ENCODE results near the gene PLEKHH2. TPM values are rescaled to one million over a fixed set of nuclear protein-coding genes. Genes with fewer than 3 reads are reported as not detected.

Gene PLEKHH2
- total and polyA plus RNA-seq, 2 experiments from 2014 or later, result 1.1 to 2.2 TPM

DNA sequence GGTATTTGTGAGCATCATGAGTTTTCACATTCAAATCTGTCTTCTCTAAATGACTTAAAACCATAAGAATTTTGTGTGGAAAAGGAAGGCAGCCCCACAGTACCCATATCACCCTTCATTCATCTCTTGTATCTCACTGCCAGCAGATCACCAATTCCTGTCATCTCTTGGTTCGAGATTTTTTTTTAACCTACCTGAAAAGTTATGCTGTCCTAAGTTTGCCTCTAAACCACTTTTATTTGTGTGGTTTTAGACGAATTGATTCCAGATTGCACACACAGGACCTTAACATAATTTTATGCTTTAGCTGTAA is 169.6 kb downstream of the PLEKHH2 start:
- H4K20me1 ChIP-seq (ENCODE audit: insufficient read depth), result no peaks in the 10 kb centered on the region
- H3K9me2 ChIP-seq (ENCODE audit: insufficient read depth), result no peaks in the 10 kb centered on the region
- H2AFZ ChIP-seq, result no peak overlapping the region
- 88 to 89% methylated on average over 2 of the region's 2 CpGs for WGBS, 2 experiments (ENCODE audit: low coverage in 1 of 2, low lambda C conversion rate in 2 of 2, missing lambda C conversion rate in 2 of 2)
- no peak overlapping the region for H3K27ac ChIP-seq
- H3F3A ChIP-seq (ENCODE audit: insufficient read depth), result no peaks in the 10 kb centered on the region
- no peak for DNase-seq
- in situ Hi-C loops (cut with MboI), result no loop called here
- no peak overlapping the region for H3K9ac ChIP-seq
- no peaks in the 10 kb centered on the region for H3K27me3 ChIP-seq (replicated peaks; ENCODE audit: insufficient read depth)
- TF ChIP-seq EZH2 (IDR thresholded peaks at IDR 0.05; ENCODE audit: insufficient read depth, poor library complexity, severe bottlenecking) (no peak), EZH2phosphoT487 (IDR thresholded peaks at IDR 0.05; ENCODE audit: insufficient read depth, low read depth) (no peak)
- H3K4me2 ChIP-seq (ENCODE audit: unreplicated experiment), result no peak overlapping the region
- H3K9me3 ChIP-seq (ENCODE audit: low read depth), result no peaks in the 10 kb centered on the region
- H3K4me3 ChIP-seq, result no peak overlapping the region
- H3K36me3 ChIP-seq (ENCODE audit: low read depth), result no peaks in the 10 kb centered on the region
- no peaks in the 10 kb centered on the region for H3K79me2 ChIP-seq (ENCODE audit: insufficient read depth)
- no peaks in the 10 kb centered on the region for H3K4me1 ChIP-seq (ENCODE audit: insufficient read depth)

DNA sequence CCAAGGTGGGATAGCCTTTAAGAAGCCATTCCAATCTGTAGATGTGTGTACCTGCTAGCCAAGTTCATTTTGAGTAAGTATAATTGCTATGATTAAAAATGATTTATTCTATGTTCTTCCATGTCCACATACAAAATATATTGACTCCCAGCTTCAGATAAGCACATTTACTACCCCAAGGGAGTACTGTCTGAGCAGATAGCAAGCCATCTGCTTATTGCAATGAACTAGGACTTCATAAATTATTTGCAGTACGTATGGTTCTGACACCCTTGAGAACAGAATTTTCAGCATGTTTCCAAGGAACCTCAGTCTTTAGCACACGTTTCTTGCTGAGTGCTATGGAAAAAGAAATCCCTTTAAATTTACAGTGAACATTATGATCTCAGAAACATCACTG is 173.4 kb downstream of the PLEKHH2 start:
- Histone ChIP-seq H3K4me3 (no peak overlapping the region), H3F3A (ENCODE audit: insufficient read depth) (no peaks in the 10 kb centered on the region), H3K27ac (no peak overlapping the region), H3K9ac (no peak overlapping the region), H3K9me3 (ENCODE audit: low read depth) (no peaks in the 10 kb centered on the region), H3K4me1 (ENCODE audit: insufficient read depth) (no peaks in the 10 kb centered on the region), H2AFZ (no peak overlapping the region), H3K4me2 (ENCODE audit: unreplicated experiment) (no peak overlapping the region), H3K36me3 (ENCODE audit: low read depth) (no peaks in the 10 kb centered on the region), H3K79me2 (ENCODE audit: insufficient read depth) (no peaks in the 10 kb centered on the region), H4K20me1 (ENCODE audit: insufficient read depth) (no peaks in the 10 kb centered on the region), H3K27me3 (replicated peaks; ENCODE audit: insufficient read depth) (no peaks in the 10 kb centered on the region), H3K9me2 (ENCODE audit: insufficient read depth) (no peaks in the 10 kb centered on the region)
- in situ Hi-C loops (cut with MboI), result no loop called here
- TF ChIP-seq EZH2 (IDR thresholded peaks at IDR 0.05; ENCODE audit: insufficient read depth, poor library complexity, severe bottlenecking) (no peak), EZH2phosphoT487 (IDR thresholded peaks at IDR 0.05; ENCODE audit: insufficient read depth, low read depth) (no peak)
- DNase-seq, result no peak
- 49 to 52% methylated on average over 2 of the region's 2 CpGs for WGBS, 2 experiments (ENCODE audit: low coverage in 1 of 2, low lambda C conversion rate in 2 of 2, missing lambda C conversion rate in 2 of 2)

DNA sequence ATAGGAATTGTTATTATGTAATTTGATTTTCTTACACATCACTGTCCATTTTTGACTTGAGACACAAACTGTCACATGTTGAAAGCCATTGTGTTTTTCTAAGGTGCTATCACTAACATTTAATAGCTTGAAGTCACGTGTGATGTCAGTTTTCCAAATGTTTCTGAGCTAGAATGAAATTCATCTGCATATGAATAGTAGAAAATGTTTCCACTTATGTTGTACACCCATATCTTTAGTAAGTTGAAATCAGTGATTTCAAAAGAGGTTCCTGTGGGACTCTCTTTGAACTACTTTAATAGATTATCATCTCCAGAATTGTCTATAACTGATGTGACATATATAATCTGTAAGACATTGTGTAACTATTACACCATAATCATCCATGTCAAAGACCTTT is 173.8 kb downstream of the PLEKHH2 start:
- Histone ChIP-seq H2AFZ (no peak overlapping the region), H3K27me3 (replicated peaks; ENCODE audit: insufficient read depth) (no peaks in the 10 kb centered on the region), H3K27ac (no peak overlapping the region), H3K4me3 (no peak overlapping the region), H3F3A (ENCODE audit: insufficient read depth) (no peaks in the 10 kb centered on the region), H3K4me2 (ENCODE audit: unreplicated experiment) (no peak overlapping the region), H3K9me2 (ENCODE audit: insufficient read depth) (no peaks in the 10 kb centered on the region), H3K36me3 (ENCODE audit: low read depth) (no peaks in the 10 kb centered on the region), H3K79me2 (ENCODE audit: insufficient read depth) (no peaks in the 10 kb centered on the region), H3K9me3 (ENCODE audit: low read depth) (no peaks in the 10 kb centered on the region), H4K20me1 (ENCODE audit: insufficient read depth) (no peaks in the 10 kb centered on the region), H3K9ac (no peak overlapping the region), H3K4me1 (ENCODE audit: insufficient read depth) (no peaks in the 10 kb centered on the region)
- 58 to 71% methylated on average over 1 of the region's 1 CpG for WGBS, 2 experiments (ENCODE audit: low coverage in 1 of 2, low lambda C conversion rate in 2 of 2, missing lambda C conversion rate in 2 of 2)
- no peak for TF ChIP-seq EZH2 (IDR thresholded peaks at IDR 0.05; ENCODE audit: insufficient read depth, poor library complexity, severe bottlenecking)
- TF ChIP-seq EZH2phosphoT487 (IDR thresholded peaks at IDR 0.05; ENCODE audit: insufficient read depth, low read depth), result no peak
- in situ Hi-C loops (cut with MboI), result no loop called here
- no peak for DNase-seq

DNA sequence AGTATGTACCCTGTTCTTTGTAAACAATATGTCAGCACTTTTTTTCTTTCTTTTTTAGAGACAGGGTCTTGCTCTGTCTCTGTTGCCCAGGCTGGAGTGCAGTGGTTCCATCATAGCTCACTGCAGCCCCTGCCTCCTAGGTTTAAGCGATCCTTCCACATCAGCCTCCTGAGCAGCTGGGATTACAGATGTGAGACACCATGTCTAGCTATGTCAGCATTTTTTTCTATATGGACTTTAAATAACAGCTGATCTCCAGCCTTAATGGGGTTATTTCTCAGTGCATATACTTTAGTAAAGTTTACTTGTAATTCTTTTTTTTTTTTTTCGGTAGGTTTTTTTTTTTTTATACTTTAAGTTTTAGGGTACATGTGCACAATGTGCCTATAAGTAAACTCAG is 174.9 kb downstream of the PLEKHH2 start:
- Histone ChIP-seq H3K9me2 (ENCODE audit: insufficient read depth) (no peaks in the 10 kb centered on the region), H3K36me3 (ENCODE audit: low read depth) (no peaks in the 10 kb centered on the region), H4K20me1 (ENCODE audit: insufficient read depth) (no peaks in the 10 kb centered on the region), H2AFZ (no peak overlapping the region), H3K4me3 (no peak overlapping the region), H3F3A (ENCODE audit: insufficient read depth) (no peaks in the 10 kb centered on the region), H3K27me3 (replicated peaks; ENCODE audit: insufficient read depth) (no peaks in the 10 kb centered on the region), H3K9me3 (ENCODE audit: low read depth) (no peaks in the 10 kb centered on the region), H3K9ac (no peak overlapping the region), H3K79me2 (ENCODE audit: insufficient read depth) (no peaks in the 10 kb centered on the region), H3K27ac (no peak overlapping the region), H3K4me2 (ENCODE audit: unreplicated experiment) (no peak overlapping the region), H3K4me1 (ENCODE audit: insufficient read depth) (no peaks in the 10 kb centered on the region)
- no peak for DNase-seq
- in situ Hi-C loops (cut with MboI), result no loop called here
- WGBS, 2 experiments (ENCODE audit: low coverage in 1 of 2, low lambda C conversion rate in 2 of 2, missing lambda C conversion rate in 2 of 2), result 72 to 74% methylated on average over 2 of the region's 2 CpGs
- TF ChIP-seq EZH2 (IDR thresholded peaks at IDR 0.05; ENCODE audit: insufficient read depth, poor library complexity, severe bottlenecking), result no peak
- TF ChIP-seq EZH2phosphoT487 (IDR thresholded peaks at IDR 0.05; ENCODE audit: insufficient read depth, low read depth), result no peak

DNA sequence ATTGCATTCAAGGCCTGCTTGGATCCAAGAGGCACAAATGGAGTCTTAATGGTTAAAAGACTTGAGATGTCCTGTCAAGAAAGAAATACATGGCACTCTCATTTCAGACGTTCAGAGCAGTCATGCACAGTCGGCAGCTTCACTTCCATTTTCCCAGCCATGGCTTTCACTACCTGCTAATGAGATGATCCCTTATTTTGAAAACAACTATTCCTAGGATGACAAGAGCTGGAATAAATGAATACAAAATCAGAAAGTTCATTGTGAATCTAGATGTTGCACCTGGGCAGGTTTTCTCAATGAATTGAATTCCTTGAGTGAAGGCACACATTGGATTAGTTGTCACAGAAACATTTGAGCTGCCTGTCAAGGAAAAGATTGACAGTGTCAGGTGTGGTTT is 175.9 kb downstream of the PLEKHH2 start:
- TF ChIP-seq EZH2phosphoT487 (IDR thresholded peaks at IDR 0.05; ENCODE audit: insufficient read depth, low read depth), result no peak
- no peak for TF ChIP-seq EZH2 (IDR thresholded peaks at IDR 0.05; ENCODE audit: insufficient read depth, poor library complexity, severe bottlenecking)
- no peak overlapping the region for H3K27ac ChIP-seq

More for the DNA sequence above, 175.9 kb downstream of the PLEKHH2 start:
- Histone ChIP-seq H3K4me2 (ENCODE audit: unreplicated experiment) (no peak overlapping the region), H2AFZ (no peak overlapping the region), H3K36me3 (ENCODE audit: low read depth) (no peaks in the 10 kb centered on the region), H3K4me1 (ENCODE audit: insufficient read depth) (no peaks in the 10 kb centered on the region), H3K9me2 (ENCODE audit: insufficient read depth) (no peaks in the 10 kb centered on the region), H3F3A (ENCODE audit: insufficient read depth) (no peaks in the 10 kb centered on the region), H4K20me1 (ENCODE audit: insufficient read depth) (no peaks in the 10 kb centered on the region), H3K27me3 (replicated peaks; ENCODE audit: insufficient read depth) (no peaks in the 10 kb centered on the region), H3K4me3 (no peak overlapping the region), H3K9ac (no peak overlapping the region), H3K79me2 (ENCODE audit: insufficient read depth) (no peaks in the 10 kb centered on the region), H3K9me3 (ENCODE audit: low read depth) (no peaks in the 10 kb centered on the region)
- 52 to 55% methylated on average over 2 of the region's 2 CpGs for WGBS, 2 experiments (ENCODE audit: low coverage in 1 of 2, low lambda C conversion rate in 2 of 2, missing lambda C conversion rate in 2 of 2)
- in situ Hi-C loops (cut with MboI), result no loop called here
- no peak for DNase-seq
